ENCODE data around the gene IFNL2.

Gene IFNL2

DNA sequence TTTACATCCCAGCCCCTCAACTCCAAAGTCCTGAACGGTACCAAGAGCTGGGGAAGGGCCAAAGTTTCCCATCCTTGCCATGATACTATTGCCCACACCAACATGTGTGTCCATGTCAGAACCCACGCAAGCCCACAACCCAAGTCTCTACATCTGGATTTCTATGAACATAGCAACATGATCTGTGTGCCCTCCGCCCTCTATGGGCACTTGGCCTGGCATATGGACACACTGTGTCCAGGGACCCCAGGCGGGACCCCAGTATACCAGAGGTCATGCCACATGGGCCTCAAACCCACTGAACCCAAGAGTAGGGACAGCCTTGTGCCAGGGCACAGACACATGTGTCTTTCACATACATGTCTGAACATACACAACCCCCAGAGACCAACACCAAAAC is 50.5 kb downstream of the IFNL2 start:
- DNase-seq (ENCODE audit: low read depth), result no peak

DNA sequence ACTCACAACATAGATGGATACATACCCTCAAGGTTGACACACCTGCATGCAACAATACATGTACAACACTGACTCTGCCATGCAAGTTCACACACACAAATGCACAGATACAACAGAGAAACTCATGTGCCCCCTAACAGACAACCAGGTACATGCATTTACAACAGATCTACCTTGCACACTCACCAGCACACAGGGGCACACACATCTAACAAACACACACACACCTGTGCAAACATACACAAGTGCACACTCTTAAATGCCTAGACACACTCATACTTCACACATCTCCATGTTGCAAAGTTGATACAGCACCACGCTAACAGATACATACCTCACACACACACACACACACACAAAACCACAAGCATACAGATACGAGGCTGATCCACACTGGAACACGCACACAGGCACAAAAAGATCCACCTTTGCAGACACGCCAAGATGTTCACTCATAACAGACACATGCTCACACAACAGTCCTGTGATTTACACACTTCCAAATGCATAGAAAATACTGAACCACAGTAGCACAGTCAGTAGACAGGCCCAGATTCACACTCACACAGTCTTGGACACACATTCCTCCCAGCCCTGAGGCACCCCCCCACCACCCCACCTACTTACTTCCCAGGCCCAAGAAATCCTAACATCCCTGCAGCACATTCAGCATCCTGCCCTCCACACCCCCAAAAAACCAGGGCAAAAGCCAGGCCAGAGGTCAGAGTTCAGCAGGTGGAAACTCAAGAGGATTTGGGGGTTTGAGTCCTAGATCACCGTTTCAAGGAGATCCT is 51.1 kb downstream of the IFNL2 start:
- DNase-seq (ENCODE audit: low read depth), result no peak
